Measurements from ENCODE around the gene ARHGAP10.

Gene ARHGAP10

DNA sequence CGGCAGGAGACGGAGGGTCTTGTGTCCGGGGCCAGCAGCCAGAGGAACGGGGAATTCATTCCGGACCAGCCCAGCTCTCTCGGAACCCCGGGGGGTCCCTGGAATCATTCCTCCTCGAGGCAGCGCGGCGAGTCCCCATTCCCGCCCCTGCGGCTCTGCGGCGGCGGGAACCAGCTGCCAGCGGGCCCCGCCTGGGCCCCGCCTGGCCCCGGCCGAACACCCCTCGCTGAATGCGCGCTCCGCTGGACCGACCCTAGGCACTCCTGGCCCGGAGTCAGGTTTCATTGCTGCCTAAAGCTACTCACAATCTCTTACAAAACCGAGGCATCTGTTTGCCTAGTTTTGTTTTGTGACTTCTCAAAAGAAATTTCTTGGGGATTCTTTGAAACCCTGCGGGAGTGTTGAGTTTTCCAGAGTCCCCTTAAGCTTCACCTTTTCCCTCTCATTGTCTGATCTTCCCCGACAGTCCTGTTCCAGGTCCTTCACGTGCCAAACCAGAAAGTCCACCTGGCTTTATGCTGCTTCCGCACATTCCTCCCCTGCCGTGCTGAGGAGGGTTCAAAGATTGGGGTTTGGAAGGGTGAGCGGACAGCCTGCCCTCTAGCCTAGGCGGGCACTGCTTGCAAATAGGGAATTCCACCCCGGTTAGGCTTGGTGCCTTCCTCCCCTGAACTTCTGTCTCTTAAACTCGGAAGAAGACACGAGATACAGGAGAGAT is 789 bp downstream of the ARHGAP10 start:
- DNase-seq = no peak

DNA sequence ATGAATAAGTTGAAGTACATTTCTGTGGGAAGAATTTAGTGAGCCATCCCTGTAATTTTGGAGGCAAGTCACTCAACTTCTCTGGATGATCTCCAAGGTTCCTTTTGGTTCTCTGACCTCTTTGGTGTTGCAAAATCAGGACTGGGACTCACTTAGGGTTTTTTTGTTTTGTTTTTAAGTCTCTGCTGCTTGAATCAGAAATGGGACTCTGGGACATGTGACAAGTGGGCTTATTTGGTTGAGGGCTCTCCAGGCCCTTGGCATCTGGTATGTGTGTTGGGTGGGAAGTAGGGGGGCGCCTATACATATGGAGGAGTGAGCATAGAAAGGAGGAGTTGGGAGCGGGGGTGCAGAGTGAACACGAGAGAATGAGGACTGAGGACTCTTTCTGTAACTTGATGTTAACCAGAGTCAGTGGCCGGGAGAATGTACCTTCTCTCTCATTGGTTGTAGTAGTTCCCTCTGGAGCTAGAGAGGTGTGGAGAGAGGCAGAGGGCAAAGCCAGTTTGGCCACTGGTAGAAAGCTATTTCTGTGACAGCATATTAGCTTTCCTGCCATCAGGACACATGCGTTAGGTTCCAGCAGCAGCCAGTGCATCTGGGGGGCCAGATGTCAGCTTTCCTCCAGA is 1.9 kb downstream of the ARHGAP10 start:
- no peak for DNase-seq

DNA sequence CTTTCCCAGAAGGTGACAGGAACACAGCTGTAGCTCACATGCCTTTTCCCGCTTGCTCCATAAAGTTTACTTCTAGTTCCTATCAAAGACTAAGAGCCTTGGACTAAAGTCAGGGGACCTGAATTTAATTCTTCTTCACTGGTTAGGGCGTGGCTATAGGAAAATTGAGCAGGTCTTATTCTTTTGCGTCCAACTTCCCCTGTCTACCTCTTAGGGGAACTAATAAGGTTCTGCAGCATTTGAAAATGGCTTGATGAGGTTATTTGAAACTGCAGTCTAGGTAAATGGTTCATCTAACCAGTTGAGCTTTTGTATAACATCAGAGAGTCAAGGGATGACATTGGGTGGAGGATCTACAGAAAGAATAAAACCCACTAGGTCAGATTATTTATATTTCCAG is 2.6 kb downstream of the ARHGAP10 start:
- DNase-seq = no peak

DNA sequence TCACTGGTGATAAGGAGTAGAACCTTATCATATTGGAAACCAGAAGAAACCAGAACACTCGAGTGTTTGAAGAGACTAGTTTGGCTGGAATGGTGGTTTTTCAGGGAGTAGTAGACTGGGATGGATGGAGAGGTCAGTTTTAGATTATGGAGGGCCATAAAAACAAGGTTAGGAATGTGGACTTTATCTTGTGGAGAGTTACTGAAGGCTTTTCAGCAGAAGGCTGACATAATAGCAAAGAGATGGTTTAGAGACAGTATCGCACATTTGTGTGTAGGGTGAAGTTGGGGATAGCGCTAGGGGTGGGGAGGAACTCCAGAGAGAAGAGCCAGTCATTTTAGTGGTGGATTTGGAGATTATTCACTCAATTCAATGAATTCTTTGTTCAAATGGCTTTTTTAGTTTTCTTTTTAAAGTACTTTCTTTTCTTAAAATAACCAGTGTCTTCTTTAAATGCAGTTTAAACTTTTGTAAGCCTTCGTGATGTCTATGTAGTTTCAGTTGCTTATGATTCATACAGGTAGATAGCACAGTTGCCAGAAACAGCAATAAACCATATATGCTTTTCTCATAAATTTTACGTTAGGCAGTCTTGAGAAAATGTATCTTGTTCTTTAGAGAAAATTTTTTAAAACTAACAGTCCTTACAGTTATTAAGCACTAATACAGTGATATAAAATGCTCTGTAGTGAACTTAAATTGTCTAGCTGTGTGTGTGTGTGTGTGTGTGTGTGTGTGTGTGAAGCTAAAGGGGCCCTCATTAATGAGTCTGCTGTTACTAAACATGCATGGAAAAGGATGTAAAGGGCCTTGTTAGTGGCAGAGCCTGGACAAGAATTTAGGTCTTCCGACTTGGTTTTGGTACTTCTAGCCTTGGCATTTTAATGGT is 3.8 kb downstream of the ARHGAP10 start:
- no peak for DNase-seq

DNA sequence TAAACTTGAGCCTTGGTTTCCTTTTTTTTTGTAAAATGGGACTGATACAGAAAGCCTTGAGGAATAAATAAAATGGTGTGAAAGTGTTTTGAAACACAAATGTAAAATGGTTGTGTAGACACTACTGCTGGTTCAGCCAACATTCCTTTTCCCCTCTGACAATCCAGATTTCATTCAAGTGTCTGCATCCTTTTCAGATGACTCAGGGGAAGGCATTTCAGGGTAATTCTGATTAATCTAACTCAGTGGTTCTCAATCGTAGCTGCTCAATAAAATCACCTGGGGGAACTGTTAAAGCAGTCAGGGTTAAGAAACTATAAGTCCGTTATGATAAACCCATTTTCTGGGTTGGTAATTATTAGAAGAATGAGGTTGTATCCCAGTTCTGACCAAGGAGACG is 4.6 kb downstream of the ARHGAP10 start:
- no peak for DNase-seq

DNA sequence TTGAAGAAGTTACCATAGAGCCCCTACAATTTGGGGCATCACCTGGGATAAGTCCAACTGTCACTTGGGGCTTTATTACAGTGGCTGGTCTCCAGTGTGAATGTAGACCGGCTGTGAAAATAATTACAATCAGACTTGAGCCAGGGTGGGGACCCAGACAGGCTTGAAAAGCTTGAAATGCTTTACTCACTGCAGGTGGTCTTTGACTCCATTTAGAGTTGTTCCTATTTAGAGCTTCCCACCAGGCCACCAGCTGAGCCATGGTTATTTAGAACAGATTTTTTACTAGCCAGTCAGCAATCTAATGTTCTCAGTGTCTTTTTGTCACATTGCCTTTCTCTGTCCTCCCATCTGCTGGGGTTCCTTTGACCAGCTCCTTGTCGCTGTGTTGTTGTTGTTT is 5.7 kb downstream of the ARHGAP10 start:
- no peak for DNase-seq

DNA sequence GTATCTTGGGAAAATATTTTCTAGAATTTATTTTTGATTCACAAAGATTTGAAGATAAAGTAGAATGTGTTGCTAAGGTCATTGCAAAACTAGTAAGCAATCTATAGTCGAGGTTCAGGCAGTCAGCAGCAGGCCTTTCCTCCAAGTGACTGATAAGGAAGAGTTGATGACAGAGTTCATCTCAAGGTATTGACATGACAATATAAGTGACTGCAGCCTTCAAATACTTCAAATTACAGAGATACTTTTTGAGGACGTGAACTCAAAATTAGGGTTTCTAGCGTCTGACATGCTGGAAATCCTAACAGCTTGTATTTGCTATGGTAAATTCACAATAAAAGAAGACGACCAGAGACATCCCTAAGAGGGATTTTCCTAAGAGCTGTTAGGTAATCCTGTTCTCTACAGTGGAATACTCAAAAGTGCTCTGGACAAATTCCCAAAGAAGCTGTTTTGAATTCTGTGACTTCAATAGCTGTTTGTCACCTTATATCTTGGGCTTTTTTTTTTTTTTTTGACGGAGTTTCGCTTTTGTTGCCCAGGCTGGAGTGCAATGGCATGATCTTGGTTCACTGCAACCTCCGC is 7.4 kb downstream of the ARHGAP10 start:
- DNase-seq = no peak

DNA sequence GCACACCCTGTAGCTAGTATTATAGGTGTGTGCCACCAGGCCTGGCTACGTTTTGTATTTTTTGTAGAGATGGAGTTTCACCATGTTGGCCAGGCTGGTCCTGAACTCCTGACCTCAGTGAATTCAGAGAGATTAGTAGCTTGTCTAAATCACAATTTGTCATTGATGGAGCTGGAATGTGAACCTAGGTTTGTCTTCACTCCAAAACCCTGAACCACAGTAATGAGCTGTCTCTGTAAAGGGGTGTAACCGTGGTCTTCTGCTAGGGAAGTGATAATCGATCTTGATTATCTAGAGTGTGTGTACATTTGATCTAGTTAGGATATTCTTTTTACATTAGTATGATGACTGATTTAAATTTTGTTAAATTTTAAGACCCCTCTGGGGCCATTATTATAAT is 8.3 kb downstream of the ARHGAP10 start:
- DNase-seq = no peak

DNA sequence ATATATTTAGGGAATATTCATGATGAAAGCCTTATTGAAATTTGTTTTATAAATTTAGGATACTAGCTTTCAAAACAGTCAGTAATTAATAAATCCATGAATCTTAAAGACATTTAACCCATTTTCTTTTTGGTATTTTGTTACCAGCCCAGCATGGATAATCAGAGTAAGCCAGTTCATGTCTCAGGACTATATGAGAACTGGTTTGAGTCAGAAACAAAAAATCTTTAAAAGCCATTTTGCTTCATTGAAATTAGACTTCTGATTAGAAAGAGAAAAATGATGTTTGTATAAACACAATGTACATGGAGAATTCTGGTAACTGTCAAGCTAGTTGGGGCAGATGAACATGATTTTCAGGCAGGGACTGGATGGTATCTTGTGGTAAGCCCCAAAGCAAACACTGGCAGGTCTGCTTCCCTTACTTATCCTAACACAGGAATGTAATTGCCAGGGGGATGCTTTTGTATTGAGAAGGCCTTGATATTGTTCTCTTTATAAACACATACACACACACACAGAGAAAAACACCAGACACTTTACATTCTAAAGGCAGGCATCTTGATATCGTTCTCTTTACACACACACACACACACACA is 9.4 kb downstream of the ARHGAP10 start:
- no peak for DNase-seq

DNA sequence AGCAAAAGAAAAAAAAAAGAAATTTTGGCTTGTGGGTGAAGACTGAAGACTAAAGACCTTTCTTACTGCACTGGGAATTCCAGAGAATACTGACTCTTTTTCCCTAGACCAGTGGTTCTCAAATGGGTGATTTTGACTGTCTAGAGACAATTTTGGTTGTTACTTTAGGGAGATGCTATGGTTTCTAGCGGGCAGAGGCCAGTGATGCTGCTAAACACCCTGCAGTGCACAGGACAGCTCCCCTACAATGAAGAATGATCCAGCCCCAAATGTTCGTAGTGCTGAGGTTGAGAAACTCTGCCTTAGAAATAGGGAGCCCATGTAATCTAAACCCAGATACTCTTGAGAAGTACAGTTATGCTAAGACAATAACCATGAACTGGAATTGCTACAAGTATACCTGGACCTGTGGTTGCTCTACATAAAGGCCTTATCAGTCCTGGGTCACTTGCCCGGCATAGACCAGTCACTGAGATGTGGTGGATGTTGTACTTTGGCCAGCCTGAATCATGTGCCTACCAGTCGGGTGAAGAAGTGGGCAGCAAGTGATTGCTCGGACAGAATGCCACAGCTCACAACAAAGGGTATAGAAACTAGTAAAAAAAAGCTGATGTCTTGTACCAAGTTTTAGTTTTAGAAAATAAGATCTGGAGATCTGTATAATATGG is 16.0 kb downstream of the ARHGAP10 start:
- DNase-seq = no peak

DNA sequence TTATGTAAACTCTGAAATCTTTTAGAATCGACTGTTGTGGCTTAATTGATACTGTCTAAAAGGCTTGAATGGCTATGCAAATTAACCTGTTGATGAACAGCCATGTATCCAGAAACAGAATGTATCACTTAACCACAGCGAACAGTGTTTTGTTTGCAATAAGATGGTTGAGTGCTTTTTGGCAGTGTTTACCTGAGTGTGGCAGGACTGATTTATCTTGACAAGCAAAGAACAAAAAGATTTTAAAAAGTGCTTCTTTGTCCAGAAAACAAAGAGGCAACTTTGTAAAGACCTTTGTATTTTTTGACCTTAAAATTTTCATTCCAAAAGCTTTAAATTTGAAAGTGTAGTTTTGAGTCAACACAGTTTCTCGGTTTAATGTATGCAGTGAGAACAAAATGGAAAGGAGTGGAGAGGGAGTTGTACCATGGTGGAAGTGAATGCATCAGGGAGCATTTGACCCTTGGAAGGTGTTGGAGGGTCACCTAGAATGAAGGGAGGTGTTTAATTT is 18.0 kb downstream of the ARHGAP10 start:
- DNase-seq = peak; percentile 38

DNA sequence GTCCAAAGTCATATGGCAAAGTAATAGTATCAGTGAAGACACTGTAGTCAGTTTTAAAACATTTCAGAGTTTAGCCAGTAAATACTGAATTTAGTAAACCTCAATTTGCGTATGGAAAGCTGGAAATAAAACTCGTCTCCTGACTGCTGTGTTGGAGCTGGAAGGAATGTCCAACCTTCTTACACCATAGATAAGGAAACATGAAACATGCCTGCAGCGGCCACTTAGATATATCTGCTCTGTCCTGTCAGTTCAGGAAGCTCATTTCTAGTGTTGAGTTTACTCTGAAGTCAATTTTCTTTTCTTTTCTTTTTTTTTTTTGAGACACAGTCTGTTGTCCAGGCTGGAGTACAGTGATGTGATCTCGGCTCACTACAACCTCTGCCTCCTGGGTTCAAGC is 21.2 kb downstream of the ARHGAP10 start:
- no peak for DNase-seq

DNA sequence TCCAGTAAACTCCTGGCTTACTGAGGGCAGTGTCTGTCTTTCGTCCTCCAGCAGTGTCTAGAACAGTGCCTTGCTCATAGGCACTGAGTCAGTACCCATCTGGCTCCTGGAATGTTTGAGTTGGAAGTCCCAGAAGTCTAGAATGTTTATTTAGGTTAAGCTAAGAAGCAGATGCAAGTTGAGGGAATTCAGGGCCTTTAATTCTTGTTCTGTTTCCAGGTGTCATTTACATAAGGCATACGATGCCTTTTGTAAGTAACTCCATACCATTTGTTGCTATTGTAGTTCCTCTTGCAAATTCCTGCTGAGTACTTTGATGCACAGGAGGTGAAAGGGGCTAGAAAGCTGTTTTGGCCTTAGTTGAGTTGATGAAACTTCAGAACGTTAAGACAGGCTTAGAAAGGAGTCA is 22.2 kb downstream of the ARHGAP10 start:
- DNase-seq = no peak

DNA sequence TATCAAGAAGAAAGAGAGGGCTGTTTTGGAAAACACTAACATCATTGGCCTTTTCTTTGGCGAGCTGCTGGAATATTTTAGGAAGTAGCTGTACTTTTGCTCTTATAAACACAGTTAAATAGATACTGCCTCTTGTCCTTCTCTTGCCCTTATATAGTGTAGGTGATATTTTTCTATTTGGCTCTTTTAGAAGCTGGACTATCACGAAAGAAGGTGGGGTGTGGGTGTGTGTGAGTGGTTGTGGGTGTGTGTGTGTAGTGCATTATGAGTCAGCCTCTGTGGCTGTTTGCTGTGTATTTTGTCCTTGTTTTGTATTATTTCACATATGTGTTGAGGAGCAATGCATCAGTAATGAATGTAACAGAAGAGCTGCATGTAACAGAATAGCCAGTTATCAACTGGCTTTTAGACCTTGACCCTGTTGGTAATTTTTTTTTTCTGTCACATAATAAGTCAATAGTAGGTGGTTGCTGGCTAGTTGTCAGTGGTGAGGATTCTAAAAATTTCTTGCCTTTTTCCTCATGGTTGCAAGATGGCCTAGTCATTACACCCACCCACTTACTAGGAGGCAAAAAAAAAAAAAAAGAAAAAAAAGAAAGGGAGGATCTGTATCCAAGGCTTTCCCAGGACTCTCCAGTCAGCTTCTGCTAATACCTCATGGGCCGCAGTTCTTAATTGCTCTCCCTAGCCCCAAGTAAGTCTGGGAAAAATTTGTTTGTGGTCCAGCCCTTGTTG is 23.8 kb downstream of the ARHGAP10 start:
- no peak for DNase-seq

DNA sequence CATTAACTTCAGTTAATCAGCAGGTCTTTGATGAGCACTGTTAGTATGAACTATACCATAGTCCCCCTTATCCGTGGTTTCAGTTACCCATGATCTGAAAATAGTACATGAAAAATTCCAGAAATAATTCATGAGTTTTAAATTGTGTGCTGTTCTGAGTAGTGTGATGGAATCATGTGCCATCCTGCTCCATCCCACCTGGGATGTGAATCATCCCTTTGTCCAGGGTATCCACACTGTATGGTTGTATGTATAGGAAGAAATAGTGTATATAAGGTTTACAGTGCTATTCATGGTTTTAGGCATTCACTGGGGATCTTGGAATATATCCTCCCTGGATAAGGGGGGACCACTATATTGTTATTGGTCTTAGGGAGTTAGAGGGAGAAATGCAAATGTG is 24.5 kb downstream of the ARHGAP10 start:
- no peak for DNase-seq

DNA sequence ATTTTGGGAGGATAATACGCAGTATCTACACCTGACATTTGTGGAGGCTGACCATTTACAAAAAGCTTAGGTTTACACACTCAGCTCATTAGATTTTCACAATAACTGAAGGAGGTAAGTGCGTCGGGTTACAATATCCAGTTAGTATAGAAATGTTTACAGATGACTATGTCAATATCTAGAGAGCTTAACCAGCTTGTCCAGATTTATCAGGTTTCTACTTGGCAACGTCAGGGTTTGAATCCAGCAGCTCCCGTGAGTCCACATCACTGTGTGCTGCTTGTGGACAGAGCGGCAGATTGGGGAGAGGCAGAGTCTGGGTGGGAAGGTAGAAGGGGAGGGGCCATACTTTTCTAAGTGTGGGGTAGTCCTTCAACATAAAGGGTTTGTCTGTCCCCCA is 28.3 kb downstream of the ARHGAP10 start:
- peak; percentile 69 for DNase-seq

DNA sequence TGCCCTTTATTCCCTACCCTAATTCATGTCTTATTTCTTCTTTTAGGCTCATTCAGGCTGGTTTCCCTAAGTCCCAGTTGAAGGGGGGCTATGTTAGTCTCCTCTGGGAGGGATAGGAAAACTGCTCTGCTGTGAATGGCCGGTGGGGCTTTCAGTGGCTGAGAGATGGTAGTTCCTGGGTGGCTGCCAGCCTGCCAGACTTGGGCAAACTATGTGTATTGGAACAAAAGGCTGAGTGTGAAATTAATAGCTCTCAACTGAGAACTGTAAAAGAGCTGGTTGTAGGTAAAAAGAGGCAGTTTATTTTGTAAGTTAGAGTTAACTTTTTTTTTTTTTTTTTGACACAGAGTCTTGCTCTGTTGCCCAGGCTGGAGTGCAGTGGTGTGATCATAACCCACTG is 28.8 kb downstream of the ARHGAP10 start:
- DNase-seq = peak; percentile 18

DNA sequence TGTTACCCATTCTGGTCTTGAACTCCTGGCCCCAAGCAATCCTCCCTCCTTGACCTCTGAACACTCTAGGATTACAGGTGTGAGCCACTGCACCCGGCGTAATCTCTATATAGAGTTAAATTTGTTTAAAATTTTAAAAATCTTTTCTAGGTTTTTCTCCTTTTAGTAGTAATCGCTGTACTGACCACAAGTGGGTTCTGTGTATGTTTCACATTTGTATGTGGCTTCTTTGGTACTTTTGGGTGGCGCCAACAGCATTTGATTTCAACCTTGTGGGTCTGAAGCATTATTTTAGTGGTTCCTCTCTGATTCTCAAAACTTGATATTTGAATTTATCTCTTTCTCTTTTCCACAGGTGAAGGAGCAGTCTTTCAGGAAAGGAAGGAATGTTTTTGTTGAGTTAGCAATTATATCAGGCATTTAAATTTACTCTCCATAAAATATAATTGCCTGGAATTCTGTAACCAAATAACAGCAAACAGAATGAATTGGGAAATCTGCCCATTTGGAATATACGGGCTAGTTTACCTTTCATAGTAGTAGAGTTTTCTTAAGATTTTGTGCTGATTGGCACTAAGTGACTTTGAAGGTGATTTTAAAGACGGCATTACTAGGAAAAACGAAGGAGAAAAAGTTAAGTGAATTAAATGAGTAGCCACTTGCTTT is 29.5 kb downstream of the ARHGAP10 start:
- no peak for DNase-seq

DNA sequence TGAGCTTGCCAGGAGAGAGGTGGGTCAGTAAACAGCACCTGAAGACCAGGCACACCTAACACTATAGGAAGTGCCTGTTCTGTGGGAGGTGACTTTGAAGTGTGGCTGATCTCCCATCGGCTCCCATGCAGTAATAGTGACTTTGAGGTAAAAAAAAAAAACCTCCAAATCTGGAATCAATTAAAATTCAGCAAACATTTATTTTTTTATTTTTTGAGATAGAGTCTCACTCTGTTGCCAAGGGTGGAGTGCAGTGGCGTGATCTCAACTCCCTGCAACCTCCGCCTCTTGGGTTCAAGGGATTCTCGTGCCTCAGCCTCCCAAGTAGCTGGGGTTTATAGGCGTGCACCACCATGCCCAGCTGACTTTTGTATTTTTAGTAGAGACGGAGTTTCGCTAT is 32.4 kb downstream of the ARHGAP10 start:
- DNase-seq = no peak

DNA sequence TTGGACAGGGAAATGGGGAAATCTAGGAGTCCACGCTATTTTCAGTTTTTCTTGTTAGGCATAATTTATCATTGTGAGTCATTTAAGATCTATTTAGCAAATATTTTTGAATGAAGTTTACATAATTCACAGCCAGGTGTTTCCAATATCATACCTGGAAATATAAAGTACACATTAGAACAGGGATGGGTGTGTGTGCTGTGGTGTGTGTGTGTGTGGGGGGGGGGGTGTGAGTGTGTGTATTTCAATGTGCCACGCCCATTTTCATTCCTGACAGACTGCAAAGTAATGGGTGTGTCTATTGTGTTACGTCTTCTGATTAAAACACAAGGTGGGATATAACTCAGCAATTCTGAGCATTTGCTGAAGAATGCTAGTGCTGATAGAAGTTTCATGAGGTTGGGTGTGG is 33.2 kb downstream of the ARHGAP10 start:
- no peak for DNase-seq

DNA sequence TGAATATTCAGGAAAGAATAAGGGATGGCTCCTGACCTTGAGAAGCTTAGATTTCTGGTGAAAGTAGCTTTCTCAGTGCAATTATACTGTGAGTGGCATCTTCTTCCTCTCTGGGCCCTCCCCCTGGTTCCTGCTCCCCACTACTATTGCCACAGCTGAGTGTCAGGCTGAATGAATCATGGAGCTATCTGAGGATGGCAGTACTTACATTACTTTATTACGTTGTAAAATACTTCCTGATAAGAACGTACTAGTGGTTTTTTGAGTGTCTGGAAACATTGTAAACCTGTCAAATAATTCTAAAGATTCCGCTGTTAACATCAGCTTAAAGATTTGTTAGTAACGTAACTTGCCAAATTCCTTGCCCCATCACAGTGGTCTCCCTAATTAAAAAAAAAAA is 36.2 kb downstream of the ARHGAP10 start:
- DNase-seq = no peak
